Effector memory CD4-positive, alpha-beta T cell (primary cell): ENCODE results near the gene EID3.

Experiments used
- DNase-seq, 3 donors: peaks; one replicate each; pipeline ENCODE4 v3.0.0-alpha.2; 2020
- H3K27ac ChIP-seq: 2 replicates; pipeline ENCODE4 v1.7.0; 2013; ENCODE audit warnings: mild to moderate bottlenecking, low read length, moderate library complexity; ENCODE audit not compliant: insufficient read depth, poor library complexity, severe bottlenecking
- H3K27me3 ChIP-seq: replicated peaks from 2 replicates; pipeline ENCODE4 v1.7.0; 2013; ENCODE audit warnings: mild to moderate bottlenecking, low read length; ENCODE audit not compliant: insufficient read depth, control insufficient read depth, poor library complexity, severe bottlenecking
- H3K36me3 ChIP-seq: 2 replicates; pipeline ENCODE4 v1.7.0; 2013; ENCODE audit warnings: mild to moderate bottlenecking, low read length, moderate library complexity; ENCODE audit not compliant: control insufficient read depth, insufficient read depth
- H3K4me1 ChIP-seq: 2 replicates; pipeline ENCODE4 v1.7.0; 2013; ENCODE audit warnings: low read length, mild to moderate bottlenecking; ENCODE audit not compliant: control insufficient read depth, insufficient read depth, poor library complexity, severe bottlenecking
- H3K4me3 ChIP-seq: 2 replicates; pipeline ENCODE4 v1.7.0; 2013; ENCODE audit warnings: low read length, low read depth, mild to moderate bottlenecking; ENCODE audit not compliant: insufficient read depth, poor library complexity, severe bottlenecking
- H3K9me3 ChIP-seq: 2 replicates; pipeline ENCODE4 v1.7.0; 2013; ENCODE audit warnings: mild to moderate bottlenecking, low read length, moderate library complexity; ENCODE audit not compliant: control insufficient read depth

The EID3 gene

GRCh38 chr12:104347374-104348075 is 44.0 kb downstream of the EID3 start:
- Histone ChIP-seq H3K27me3 (no peaks in the 10 kb centered on the region), H3K4me1 (no peaks in the 10 kb centered on the region), H3K9me3 (no peaks in the 10 kb centered on the region), H3K4me3 (no peak overlapping the region), H3K36me3 (peaks cover 32% of the 10 kb centered on the region), H3K27ac (no peak overlapping the region)
- DNase-seq = no peak

- no peak for DNase-seq
- H3K27me3 ChIP-seq = no peaks in the 10 kb centered on the region
- H3K4me3 ChIP-seq = no peak overlapping the region
- no peak overlapping the region for H3K27ac ChIP-seq
- no peaks in the 10 kb centered on the region for H3K9me3 ChIP-seq
- peaks cover 26% of the 10 kb centered on the region for H3K36me3 ChIP-seq
- H3K4me1 ChIP-seq = no peaks in the 10 kb centered on the region
Observed at GRCh38 chr12:104348283-104348993, 44.9 kb downstream of the EID3 start.

GRCh38 chr12:104348994-104349494 is 45.5 kb downstream of the EID3 start:
- no peaks in the 10 kb centered on the region for H3K27me3 ChIP-seq
- no peaks in the 10 kb centered on the region for H3K4me1 ChIP-seq
- no peak for DNase-seq
- no peak overlapping the region for H3K4me3 ChIP-seq
- H3K9me3 ChIP-seq = no peaks in the 10 kb centered on the region
- H3K27ac ChIP-seq = no peak overlapping the region
- peaks cover 26% of the 10 kb centered on the region for H3K36me3 ChIP-seq

- no peaks in the 10 kb centered on the region for H3K27me3 ChIP-seq
- H3K4me1 ChIP-seq = no peaks in the 10 kb centered on the region
- H3K4me3 ChIP-seq = no peak overlapping the region
- no peaks in the 10 kb centered on the region for H3K9me3 ChIP-seq
- H3K36me3 ChIP-seq = peaks cover 26% of the 10 kb centered on the region
- H3K27ac ChIP-seq = no peak overlapping the region
- no peak for DNase-seq
Observed at GRCh38 chr12:104350211-104351056, 46.9 kb downstream of the EID3 start.

- H3K4me3 ChIP-seq = no peak overlapping the region
- no peak overlapping the region for H3K27ac ChIP-seq
- no peaks in the 10 kb centered on the region for H3K4me1 ChIP-seq
- no peaks in the 10 kb centered on the region for H3K27me3 ChIP-seq
- no peaks in the 10 kb centered on the region for H3K9me3 ChIP-seq
- no peak for DNase-seq
- H3K36me3 ChIP-seq = peaks cover 26% of the 10 kb centered on the region
Observed at GRCh38 chr12:104351057-104351983, 47.8 kb downstream of the EID3 start.

- Histone ChIP-seq H3K9me3 (no peaks in the 10 kb centered on the region), H3K4me3 (no peak overlapping the region), H3K4me1 (no peaks in the 10 kb centered on the region), H3K27ac (no peak overlapping the region), H3K36me3 (peaks cover 26% of the 10 kb centered on the region), H3K27me3 (no peaks in the 10 kb centered on the region)
- no peak for DNase-seq
Observed at GRCh38 chr12:104352106-104352713, 48.7 kb downstream of the EID3 start.

- H3K36me3 ChIP-seq = peaks cover 23% of the 10 kb centered on the region
- DNase-seq = no peak
- H3K27me3 ChIP-seq = no peaks in the 10 kb centered on the region
- no peak overlapping the region for H3K4me3 ChIP-seq
- H3K27ac ChIP-seq = no peak overlapping the region
- H3K9me3 ChIP-seq = no peaks in the 10 kb centered on the region
- H3K4me1 ChIP-seq = no peaks in the 10 kb centered on the region
Observed at GRCh38 chr12:104353012-104353981, 49.8 kb downstream of the EID3 start.

- Histone ChIP-seq H3K9me3 (no peaks in the 10 kb centered on the region), H3K36me3 (peaks cover 18% of the 10 kb centered on the region), H3K4me1 (no peaks in the 10 kb centered on the region), H3K27me3 (no peaks in the 10 kb centered on the region), H3K27ac (no peak overlapping the region), H3K4me3 (no peak overlapping the region)
- no peak for DNase-seq
Observed at GRCh38 chr12:104354167-104354867, 50.8 kb downstream of the EID3 start.
